HT1080 (cell line): Measurements from ENCODE around the gene CDYL. TPM values are rescaled to one million over a fixed set of nuclear protein-coding genes. Genes with fewer than 3 reads are reported as not detected.
"Not testable (repeated sequence)": the region's sequence is repeated elsewhere in the genome, so short reads cannot be mapped to it uniquely, and the experiment has no call there.

Experiments used
- DNase-seq: peaks from one replicate; pipeline ENCODE4 v3.0.0-alpha.2; 2015; ENCODE audit warnings: low read depth
- total RNA-seq: library from RNA; depleted of rRNA; stranded (reverse); fragments of >200 nt; shearing (Covaris generic); gene quantifications from 2 replicates; pipeline ENCODE4 v1.2.3, GENCODE V29; 2014

CDYL gene
- total RNA-seq, 1 experiment from 2014 or later, result 28.4 TPM

DNA sequence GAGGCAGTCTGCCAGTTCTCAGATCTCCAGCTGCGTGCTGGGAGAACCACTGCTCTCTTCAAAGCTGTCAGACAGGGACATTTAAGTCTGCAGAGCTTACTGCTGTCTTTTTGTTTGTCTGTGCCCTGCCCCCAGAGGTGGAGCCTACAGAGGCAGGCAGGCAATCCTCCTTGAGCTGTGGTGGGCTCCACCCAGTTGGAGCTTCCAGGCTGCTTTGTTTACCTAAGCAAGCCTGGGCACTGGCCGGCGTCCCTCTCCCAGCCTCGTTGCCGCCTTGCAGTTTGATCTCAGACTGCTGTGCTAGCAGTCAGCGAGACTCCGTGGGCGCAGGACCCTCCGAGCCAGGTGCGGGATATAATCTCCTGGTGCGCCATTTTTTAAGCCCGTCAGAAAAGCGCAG, 59.3 kb downstream of the CDYL start:
- not testable (repeated sequence) for DNase-seq

DNA sequence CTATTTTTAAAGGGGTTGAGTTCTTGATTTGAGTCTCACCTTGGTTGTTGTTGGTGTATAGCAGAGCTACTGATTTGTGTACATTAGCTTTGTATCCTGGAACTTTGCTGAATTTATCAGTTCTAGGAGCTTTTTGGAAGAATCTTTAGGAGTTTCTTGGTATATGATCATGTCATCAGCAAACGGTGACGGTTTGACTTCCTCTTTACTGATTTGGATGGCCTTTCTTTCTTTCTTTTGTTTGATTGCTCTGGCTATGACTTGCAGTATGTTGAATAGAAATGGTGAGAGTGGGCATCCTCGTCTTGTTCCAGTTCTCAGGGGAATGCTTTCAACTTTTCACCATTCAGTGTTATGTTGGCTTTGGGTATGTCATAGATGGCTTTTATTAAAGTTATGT, 64.0 kb downstream of the CDYL start:
- no peak for DNase-seq

DNA sequence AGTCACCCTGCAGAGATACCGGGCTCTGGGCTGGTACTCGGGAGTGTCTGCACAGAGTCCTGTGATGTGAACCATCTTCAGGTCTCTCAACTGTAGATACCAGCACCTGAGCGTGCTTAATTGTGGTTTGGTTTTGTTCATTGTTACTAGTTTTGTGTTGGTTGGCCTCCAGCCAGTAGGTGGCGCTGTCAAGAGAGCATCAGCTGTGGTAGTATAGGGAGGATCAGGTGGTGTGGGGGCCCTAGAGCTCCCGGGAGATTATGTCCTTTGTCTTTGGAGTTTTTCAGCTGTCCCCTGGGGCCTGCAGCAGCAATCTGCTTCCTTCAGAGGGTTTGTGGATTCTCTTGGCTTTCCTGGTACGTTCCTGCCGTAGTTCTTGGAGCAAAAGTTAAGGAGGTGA, 67.9 kb downstream of the CDYL start:
- DNase-seq, result no peak

DNA sequence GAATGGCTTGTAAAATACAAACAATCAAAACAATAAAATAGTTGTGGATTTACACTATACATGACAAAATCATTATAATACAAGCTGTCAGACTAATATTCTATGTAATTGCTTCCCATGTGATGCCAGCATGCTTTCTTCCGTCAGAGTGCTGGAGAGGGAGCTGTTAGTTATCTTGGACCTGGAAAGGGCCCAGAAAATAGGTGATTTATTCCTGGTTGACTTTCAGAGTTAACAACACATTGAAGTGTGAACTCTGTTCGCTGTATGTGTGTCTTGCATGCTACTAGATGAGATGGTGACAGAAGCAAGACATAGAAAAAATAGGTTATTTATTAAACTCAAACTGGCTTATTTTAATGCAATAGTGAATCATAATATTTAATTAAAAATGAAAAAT, 70.2 kb downstream of the CDYL start:
- DNase-seq, result no peak

DNA sequence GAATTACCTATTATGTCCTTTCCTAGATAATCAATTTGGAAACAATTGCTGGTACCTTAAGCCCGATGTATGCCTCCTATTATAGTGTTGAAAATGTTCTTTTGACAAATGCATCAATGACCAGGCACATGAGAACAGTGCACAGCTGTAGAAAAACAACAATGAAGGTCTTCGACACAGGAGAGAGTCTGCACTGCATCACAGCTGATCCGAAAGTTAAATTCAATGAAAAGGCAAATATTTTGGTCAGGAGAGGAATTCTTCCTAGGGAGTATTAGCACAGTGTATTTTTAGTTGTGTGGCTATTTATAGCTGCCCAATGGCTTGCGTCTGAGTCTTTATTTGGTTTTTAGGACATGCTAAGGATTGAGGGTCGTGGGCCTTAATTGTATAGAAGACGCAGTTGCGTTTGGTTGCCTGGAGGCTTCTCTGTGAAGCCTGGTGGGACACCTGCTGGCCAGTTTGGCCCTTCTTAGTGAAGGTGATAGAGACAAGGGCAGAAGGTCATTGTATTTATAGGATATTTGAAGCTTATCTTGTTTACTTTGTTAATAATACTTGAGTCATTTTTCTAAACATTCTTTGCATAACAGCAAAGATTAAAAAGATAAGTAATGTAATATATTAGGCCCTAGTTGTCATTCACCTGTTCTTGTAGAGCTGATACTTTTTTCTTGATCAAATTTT, 72.3 kb downstream of the CDYL start:
- DNase-seq, result no peak

DNA sequence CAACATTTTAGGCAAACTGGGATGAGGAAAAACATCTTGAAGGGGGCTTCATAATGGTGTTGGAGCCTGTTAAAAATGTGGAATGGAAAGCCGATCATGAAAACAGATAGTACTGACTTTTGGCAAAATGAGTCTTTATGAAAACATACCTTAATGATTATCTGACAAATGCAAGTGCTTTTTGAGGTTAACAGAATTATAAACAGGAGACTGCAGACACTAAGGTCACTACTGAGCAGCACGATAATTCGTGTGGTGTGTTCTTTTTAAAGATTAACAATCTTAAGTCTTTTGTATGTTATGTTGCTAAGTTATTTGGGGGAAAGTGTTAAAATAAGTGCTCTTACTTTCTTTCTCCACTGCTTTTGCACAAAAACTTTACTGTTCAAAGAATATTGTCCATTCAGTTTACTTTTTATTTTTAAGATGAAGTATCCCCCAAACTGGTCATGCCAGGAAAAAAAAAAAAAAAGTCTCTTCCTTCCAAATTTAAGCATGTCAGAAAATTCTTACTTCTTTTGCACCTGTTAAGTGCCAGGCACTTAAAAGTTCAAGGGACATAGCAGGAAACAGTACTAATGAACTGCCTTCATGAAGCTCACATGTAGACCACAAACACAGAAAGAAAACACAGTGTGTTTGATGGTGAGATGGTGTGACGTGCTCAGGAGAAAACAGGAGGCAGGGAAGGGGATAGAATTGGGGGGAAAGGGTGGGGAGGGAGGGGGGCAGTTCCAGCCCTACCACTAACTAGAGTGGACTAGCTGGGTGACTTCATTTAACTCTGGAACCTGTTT, 73.2 kb downstream of the CDYL start:
- DNase-seq, result no peak

DNA sequence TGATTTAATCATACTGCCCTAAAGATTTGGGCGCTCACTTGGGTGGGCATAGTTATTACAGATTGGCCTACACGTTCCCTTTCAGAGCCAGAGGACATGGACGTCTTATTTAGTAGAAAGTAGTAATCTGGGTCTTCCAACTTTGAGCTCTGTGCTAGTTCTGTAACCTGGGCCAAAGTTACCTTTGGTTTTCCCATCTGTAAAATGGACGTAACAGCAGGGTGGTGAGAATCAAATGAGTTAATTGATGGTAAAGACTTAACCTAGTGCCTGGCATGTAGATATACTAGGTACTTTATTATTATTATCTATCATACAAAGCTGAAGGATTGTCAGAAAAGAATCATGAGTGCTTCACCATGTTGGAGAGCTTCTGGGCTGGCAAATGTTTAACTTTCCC, 74.8 kb downstream of the CDYL start:
- no peak for DNase-seq

DNA sequence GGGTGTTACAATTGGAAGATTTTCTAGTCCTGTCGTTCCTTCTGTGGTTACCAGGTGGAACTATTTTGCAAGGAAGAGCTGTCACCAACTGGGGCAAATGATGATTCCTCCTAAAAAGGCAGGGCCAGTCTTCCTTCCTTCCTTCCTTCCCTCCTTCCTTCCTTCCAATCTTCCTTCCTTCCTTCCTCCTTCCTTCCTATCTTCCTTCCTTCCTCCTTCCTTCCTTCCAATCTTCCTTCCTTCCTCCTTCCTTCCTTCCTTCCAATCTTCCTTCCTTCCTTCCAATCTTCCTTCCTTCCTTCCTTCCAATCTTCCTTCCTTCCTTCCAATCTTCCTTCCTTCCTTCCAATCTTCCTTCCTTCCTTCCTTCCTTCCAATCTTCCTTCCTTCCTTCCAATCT, 76.0 kb downstream of the CDYL start:
- DNase-seq, result not testable (repeated sequence)

DNA sequence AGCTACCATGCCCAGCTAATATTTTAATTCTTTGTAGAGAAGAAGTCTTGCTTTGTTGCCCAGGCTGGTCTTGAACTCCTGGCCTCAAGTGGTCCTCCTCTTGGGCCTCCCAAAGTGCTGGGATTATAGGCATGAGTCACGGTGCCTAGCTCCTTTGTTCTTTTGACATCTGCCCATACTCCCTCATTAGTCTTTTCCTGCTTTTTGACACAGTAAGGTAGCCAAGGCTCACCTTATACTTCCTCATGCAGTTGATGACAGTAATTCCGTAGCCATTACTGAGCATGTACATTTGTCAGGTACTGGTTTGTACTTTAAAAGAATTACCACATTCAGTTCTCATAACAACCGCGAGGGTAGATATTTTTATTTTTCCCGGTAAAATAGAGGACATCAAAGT, 76.7 kb downstream of the CDYL start:
- no peak for DNase-seq

DNA sequence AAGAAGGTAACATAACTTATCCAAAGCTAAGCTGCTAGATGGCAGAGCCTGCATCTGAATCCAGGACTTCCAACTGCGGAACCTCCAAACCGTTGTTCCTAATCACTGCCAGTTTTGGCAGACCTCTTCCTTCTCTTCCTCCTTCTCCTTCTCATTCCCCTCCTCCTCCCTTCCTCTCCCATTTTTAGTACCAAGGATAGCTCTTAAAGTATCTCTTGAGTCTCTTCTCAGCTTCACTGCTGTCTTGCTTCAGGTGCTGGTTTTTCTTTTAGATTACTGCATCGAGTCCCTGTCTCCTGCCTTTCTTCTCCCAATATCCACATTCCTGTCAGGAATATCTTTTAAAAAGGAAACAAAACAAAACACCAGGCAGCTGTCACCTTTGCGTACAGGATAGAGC, 77.1 kb downstream of the CDYL start:
- no peak for DNase-seq

DNA sequence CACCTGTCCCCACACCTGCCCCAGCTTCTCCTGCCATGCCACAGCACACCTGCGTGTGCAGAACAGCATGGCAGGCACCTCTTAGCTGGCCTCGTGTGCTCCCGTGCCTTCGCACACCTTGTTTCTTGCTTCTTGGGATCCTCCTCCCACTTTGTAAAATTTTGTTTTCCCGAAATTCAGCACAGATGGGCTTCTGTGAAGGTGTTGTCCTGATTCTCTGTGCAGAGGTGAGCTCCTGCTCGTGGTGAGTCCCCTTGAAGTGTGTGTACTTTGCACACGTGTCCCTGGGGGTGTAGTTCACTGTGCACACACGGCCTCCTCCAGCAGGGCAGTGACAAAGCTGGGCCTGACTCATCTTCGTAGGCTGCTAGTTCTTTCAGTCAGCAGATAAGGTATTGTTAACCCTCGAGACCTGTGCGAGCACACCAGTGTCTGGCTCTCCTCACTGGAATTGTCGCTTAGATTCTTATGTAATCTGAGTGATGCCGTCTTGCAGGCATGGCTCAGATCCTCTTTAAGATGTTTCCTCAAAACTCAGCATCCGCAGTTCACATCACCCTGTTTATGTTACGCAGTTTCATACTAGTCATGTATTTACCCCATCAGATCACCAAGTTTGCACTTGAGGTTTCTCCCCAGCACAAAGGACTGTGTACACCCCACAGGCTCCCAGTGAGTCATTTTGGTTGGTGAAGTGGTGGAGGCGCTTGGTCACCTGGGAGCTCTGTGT, 77.7 kb downstream of the CDYL start:
- peak; percentile 27 for DNase-seq

DNA sequence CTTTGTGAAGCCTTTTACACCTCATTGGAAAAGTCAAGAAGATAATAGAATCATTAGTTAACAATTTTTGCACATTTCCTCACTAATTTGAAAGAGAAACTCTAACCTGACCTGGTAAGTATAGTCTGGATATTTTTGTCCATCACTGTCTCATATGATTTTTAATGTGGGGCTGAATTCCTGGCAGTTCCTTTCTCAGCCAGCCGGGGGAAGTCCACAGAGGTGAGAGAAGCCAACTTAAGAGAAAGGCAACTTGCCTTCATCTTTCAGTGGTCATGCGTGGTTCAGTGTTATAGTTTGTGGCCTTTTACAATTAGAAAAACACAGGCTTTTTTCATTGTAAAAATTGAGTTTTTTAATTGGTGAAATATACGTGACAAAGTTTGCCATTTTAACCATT, 80.6 kb downstream of the CDYL start:
- DNase-seq, result no peak

DNA sequence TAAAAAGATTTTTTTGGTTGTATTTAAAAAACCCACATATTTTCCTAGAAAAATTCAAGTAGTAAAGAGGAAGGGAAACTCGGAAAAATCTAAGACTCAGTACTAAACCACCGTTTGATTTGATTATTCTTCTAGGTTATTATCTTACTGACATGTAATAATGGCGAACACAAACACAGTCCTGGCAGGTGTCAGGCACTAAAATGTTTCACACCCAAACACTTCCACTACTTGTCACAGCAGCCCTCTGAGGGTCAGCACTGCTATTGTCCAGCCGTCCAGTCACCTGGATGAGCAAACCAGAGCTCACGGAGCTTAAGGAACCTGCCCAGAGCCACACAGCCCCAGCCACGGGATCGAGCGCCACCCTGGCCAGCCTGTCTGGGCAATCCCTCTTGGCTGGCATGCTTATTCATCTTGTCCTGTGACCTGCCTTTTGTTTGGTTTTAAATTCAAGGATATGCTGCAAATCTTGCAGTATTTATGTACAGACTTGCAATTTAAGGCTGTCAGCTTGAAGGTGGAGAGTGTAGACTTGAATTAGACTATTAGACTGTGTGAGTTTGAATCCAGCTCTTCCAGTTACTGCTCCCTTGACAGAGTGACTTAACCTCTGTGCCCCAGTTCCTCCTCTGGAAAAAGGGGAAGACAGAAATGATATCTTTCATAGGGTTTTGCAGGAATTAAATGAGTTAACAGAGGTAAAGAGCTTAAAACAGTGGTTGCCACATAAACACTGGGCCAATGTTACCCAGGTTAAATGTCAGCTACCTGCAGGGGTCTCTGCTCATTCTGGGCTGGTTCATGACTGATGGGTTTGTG, 82.2 kb downstream of the CDYL start:
- DNase-seq, result no peak

DNA sequence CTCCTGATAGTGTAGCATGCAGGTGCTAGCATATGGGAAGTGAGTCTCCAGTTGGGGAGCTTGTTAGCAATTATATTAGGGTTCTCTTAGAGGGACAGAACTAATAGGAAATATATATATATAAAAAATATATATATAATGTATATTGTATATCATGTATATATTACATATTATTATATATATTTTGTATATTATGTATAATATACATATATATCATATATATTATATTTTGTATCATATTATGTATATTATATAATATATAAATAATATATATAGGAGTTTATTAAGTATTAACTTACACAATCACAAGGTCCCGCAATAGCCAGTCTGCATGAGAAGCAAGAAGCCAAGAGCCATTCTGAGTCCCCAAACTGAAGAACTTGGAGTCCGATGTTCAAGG, 84.2 kb downstream of the CDYL start:
- DNase-seq, result no peak

DNA sequence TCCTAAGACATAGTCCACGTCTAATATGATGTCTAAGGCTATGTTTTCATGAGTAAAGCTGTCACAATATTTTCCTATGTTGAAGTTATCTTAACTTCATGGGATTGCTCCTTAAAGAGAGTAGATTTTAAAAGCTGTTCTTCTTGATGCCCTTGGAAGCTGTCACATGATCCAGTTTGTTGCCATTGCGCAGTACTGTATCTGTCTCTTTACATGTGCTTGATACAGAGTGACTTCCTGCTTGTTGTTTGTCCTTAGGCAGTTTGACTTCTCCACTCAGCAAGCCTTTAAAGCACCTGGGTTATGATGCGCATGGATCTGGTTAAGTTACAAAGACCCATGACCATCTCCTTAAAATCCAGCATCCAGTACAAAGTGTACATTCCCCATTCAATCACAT, 85.4 kb downstream of the CDYL start:
- DNase-seq, result no peak

DNA sequence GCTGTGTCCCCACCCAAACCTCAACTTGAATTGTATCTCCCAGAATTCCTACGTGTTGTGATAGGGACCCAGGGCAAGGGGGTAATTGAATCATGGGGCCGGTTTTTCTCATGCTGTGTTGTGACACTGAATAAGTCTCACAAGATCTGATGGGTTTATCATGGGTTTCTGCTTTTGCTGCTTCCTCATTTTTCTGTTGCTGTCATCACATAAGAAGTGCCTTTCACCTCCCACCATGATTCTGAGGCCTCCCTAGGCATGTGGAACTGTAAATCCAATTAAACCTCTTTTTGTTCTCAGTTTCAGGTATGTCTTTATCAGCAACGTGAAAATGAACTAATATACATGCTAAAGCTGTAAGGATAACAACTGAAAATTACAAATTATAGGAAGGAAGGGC, 88.3 kb downstream of the CDYL start:
- DNase-seq, result no peak

DNA sequence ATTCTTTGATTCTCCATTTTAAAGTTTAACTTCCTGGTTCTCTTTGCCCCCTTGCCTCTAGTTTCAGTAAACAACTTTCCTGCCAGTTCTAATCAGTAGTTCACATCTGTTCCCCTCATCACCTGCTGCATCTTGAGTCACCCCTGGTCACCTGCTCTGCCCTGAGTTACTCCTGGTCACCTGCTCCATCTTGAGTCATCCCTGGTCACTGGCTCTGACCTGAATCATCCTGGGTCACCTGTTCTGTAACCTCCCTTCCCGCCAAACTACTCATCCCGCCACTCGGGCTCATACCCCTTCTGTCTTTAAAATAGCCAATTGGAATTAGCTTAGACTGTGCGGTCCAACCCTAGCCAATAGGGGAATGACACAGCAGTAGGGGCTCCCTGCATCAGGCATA, 88.8 kb downstream of the CDYL start:
- DNase-seq, result peak; percentile 49

DNA sequence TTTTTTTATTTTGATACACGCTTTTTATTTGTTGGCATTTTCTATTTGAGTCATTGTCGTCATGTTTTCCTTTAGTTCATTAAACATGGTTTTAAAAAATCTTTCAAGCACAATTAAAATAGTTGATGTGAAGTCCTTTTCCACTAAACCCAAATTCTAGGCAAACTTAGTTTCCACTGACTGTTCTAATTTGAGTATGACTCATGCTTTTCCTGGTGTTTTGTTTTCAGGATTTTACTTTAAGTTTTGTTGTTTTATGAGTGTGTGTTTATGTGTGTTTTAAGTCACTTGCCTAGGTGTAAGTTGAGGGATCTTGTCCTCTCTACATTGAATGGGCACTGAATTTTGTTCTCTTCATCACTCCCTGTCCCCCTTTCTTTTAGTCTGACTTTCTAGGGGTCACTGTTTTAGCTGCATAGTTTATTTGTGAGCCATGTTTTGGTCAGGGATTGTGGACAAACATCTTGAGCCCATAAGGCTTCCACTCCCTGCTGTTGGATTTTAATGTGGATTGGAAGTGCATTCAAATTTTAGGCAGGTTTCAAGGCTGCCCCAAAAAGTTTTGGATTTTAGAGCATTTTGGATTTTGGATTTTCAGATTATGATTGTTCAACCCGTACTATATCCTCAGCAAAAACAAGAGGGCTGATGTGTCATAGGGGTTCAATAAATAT, 94.8 kb downstream of the CDYL start:
- DNase-seq, result no peak

DNA sequence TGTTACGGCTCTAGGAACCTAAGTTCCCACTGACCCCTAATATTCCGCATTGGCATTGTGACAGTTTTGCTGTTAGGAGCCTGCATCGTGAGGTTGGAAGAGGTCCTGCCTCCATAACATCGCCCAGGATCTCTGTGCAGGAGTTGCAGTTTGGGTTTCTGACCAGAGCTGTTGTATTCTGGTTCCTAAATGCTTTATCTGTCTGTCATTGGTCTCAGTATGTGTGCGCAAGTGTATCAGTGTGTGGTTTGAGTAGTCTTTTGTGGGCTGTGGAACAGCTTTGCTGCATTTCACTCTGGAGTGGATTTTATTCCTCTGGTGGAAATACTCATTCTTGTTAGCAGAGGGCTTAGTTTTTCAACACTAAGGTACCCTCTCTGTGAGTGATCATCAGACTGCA, 95.6 kb downstream of the CDYL start:
- no peak for DNase-seq

DNA sequence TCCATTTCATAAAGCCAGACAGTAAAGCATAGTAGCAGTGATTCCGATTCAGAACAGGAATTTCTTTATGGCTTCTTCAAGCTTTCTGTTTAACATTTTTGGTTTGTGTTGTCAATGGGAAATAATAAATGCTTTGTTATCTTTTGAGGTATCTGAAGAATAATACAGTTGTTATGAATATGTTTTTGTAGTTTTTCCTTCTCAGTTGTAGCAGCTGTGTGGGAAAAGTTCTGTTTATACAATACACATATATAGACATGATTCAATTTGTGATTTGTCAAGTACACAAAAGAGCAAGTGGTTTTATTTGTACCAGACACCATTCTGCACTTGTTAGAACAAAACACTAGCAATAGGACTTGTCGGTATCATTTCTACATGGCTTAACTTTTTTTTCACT, 96.6 kb downstream of the CDYL start:
- DNase-seq, result no peak

DNA sequence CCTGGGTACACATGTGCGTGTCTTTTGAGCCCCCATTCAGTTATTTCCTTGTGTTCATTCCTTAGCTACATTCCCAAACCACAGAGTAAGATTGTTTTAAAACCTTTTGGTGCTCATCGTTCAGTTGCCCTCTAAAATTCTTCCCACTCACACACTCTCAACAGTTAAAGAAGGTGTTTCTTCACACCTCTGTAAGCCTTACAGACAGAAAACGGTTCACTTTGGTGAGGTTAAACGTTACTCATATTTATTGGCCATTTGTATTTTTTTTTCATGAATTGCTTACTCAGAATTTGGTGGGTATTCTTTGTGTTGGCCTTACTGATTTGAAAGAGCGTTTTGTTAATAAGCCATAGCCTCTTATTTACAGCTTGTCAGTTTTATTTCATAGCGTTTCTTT, 97.7 kb downstream of the CDYL start:
- DNase-seq, result no peak
